ENCODE data around the gene TAT.
"Not testable (repeated sequence)": the region's sequence is repeated elsewhere in the genome, so short reads cannot be mapped to it uniquely, and the experiment has no call there.

Gene TAT

DNA sequence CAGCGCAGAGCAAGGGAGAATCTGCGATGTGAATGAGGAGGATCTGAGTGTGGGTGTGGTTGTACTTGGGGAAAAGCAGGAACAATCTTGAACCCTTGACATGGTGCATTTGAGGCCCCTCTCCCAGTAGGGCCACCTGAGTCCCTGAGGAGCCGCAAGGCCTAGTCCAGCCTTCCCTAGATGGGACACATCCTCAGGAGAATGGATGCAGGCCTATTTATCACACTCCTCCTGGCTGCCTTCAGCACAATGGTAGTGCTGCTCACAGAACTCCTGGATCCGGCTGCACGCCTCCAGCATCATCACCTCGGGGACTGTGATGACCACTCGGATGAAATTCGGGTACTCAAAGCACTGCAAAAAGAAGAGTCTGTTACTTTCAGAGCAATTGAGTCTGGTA lies 9.0 kb downstream of the TAT start:
- in situ Hi-C loops (cut with MboI; ENCODE audit: low pct_unique_long_range_greater_than_20kb, low sequenced_read_pairs, unreplicated experiment): no loop called here
- DNase-seq (ENCODE audit: low spot score): no peak
- TF ChIP-seq, protein P1, sequence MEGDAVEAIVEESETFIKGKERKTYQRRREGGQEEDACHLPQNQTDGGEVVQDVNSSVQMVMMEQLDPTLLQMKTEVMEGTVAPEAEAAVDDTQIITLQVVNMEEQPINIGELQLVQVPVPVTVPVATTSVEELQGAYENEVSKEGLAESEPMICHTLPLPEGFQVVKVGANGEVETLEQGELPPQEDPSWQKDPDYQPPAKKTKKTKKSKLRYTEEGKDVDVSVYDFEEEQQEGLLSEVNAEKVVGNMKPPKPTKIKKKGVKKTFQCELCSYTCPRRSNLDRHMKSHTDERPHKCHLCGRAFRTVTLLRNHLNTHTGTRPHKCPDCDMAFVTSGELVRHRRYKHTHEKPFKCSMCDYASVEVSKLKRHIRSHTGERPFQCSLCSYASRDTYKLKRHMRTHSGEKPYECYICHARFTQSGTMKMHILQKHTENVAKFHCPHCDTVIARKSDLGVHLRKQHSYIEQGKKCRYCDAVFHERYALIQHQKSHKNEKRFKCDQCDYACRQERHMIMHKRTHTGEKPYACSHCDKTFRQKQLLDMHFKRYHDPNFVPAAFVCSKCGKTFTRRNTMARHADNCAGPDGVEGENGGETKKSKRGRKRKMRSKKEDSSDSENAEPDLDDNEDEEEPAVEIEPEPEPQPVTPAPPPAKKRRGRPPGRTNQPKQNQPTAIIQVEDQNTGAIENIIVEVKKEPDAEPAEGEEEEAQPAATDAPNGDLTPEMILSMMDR (IDR thresholded peaks at IDR 0.05; ENCODE audit: extremely low read depth, insufficient read depth, missing control alignments): no peak

DNA sequence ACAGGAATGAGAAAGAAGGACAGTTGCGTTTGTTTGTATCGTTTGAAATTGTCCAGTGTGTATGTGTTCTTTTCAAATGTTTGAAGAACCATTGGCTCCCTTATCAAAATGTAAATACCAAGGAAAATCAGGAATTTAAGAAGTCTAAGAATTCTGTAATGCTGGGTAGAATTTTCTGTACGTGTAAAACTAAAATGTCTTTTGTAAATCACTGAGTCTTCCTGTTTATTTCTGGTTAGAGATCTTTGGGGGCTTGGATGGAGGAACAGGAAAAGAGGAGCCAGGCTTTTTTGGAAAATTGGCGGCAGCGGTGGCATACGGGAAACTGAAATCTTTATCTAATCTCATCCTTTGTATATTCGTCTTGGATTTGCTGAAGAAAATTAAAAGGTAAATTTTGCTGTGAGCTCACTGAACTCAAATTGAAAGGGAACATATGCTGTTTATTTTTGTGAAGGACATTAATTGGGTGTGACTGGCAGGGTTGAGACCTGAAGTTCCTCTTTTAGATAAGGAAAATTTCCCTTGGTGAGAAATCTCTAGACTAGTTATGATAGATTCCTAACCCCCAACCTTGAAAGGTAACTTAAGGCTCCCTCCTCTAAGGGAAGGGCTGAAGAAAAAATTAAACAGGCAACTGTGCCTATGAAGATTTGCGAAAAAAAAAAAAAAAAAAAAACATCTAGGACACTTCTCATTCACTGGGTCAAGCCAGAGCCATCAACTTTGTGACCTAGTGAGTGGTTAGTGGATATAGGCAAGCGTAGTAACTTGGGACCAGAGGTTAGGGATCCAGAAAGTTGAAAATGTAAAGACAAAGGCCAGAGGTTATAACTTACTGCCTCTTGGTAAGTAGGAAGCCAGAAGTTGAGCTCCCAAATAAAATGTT lies 10.8 kb downstream of the TAT start:
- TF ChIP-seq, protein P1 (IDR thresholded peaks at IDR 0.05; ENCODE audit: extremely low read depth, insufficient read depth, missing control alignments): no peak
- no peak for DNase-seq (ENCODE audit: low spot score)
- in situ Hi-C loops (cut with MboI; ENCODE audit: low pct_unique_long_range_greater_than_20kb, low sequenced_read_pairs, unreplicated experiment): no loop called here

DNA sequence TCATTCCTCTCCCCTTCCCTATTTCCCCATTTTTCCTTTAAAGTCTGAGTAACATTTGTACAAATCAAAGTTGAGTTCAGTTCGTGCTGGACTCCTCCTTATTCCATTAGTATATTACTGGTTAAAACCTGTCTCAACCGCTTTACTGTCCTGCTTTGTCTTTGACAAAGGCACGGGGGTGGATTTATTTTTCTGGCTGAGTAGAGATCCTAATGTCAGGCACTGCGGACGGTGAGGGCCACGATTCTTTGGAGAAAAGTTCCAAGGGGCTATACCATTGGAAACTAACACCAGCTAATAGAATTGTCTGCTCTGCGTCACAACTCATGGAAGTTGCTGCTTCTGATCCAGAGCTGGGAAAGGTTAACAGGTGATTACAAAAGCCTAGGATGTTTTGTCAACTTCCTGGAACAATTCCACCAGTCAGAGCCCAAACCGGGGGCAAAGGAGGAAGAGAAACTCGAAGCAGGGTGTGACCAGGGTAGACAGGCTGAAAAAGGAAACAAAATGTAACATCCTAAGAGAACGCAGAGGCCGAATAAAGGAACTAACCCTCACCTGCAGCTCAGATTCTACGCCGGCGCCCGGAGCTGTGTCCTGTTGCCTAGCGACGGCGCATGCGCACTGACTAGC lies 12.4 kb downstream of the TAT start:
- no peak for DNase-seq (ENCODE audit: low spot score)
- TF ChIP-seq, protein P1 (IDR thresholded peaks at IDR 0.05; ENCODE audit: extremely low read depth, insufficient read depth, missing control alignments): no peak
- in situ Hi-C loops (cut with MboI; ENCODE audit: low pct_unique_long_range_greater_than_20kb, low sequenced_read_pairs, unreplicated experiment): no loop called here

DNA sequence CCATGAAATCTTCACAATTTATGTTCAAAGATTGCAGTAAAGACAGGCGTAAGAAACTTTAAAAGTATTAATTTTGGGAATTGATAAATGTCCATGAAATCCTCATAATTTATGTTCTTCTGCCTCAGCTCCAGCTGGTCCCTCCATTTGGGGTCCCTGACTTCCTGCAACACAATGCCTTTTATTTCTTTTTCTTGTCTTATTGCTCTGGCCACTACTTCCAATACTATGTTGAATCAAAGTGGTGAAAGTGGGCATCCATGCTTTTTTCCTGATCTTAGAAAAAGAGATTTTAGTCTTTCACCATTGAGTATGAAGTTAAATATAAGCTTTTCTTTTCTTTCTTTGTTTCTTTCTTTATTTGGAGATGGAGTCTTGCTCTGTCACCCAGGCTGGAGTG lies 14.3 kb downstream of the TAT start:
- no peak for DNase-seq (ENCODE audit: low spot score)
- in situ Hi-C loops (cut with MboI; ENCODE audit: low pct_unique_long_range_greater_than_20kb, low sequenced_read_pairs, unreplicated experiment): no loop called here
- TF ChIP-seq, protein P1 (IDR thresholded peaks at IDR 0.05; ENCODE audit: extremely low read depth, insufficient read depth, missing control alignments): no peak

DNA sequence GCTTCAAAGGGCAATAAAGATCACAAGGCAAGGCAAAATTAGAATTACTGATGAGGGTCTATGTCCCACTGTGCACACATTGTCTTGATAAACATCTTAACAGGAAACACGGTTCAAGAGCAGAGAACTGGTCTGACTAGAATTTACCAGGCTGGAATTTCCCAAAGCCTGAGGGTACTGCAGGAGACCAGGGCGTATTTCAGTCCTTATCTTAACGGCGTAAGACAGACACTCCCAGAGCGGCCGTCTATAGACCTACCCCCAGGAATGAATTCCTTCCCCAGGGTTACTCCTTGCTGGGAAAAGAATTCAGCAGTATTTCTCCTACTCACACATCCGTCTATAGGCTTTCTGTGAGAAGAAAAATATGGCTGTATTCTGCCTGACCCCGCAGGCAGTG lies 15.0 kb downstream of the TAT start:
- DNase-seq (ENCODE audit: low spot score); in situ Hi-C loops (cut with MboI; ENCODE audit: low pct_unique_long_range_greater_than_20kb, low sequenced_read_pairs, unreplicated experiment): not testable (repeated sequence)

DNA sequence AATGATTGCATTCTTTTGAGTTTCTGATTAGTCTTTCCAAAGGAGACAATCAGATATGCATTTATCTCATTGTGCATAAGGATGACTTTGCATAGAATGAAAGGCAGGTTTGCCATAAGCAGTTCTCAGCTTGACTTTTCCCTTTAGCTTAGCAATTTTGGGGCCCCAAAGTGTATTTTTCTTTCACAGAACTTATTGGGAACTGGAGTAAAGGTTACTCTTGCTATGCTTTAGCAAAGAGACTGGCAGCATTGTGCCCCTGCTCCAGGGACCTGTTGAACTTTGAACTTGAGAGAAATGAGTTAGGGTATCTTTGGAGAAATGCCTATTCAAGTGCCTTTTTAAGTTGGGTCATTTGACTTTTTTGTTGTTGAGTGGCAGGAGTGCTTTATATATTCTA lies 17.0 kb downstream of the TAT start:
- in situ Hi-C loops (cut with MboI; ENCODE audit: low pct_unique_long_range_greater_than_20kb, low sequenced_read_pairs, unreplicated experiment): no loop called here
- no peak for DNase-seq (ENCODE audit: low spot score)
- TF ChIP-seq, protein P1 (IDR thresholded peaks at IDR 0.05; ENCODE audit: extremely low read depth, insufficient read depth, missing control alignments): no peak

DNA sequence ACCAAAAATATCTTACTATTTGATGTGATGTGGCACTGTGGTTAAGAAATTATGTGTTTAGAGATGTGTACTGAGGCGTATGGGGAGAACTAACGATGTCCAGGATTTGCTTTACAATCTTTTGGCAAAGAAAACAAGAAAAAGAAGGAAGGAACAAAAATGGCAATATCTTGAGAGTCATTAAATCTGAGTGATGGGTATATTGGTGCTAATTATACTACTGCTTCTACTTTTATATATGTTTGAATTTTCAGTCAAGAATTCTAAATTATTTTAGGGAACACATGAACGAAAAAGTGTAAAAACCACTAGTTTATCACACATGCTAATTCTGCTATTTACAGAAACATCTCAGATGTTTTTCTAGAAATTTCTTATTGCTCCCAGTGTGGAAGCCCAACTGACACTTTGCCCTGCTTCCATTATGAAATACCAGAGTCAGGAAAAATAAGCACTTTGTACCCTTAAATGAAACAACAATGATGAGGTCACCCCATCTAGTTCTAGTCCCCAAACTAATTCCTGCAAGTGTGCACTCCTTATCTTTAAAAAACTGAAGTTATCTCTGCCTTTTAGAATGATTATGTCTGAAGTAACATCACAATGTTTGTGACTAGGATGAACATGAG lies 18.8 kb downstream of the TAT start:
- DNase-seq (ENCODE audit: low spot score): no peak
- in situ Hi-C loops (cut with MboI; ENCODE audit: low pct_unique_long_range_greater_than_20kb, low sequenced_read_pairs, unreplicated experiment): no loop called here
- TF ChIP-seq, protein P1 (IDR thresholded peaks at IDR 0.05; ENCODE audit: extremely low read depth, insufficient read depth, missing control alignments): no peak

All from GM13977 (cell line).